IPS-NIHi7 (cell line): ENCODE results near the gene ARHGEF17.

Source experiments
- DNase-seq: peaks from one replicate; pipeline ENCODE4 v3.0.0; 2012; ENCODE audit warnings: mixed read lengths; ENCODE audit errors: extremely low spot score

The ARHGEF17 gene

GRCh38 chr11:73405146-73405510 lies 97.1 kb downstream of the ARHGEF17 start:
- DNase-seq: no peak

- DNase-seq: no peak
Observed at GRCh38 chr11:73406131-73406530, 98.1 kb downstream of the ARHGEF17 start.

DNA sequence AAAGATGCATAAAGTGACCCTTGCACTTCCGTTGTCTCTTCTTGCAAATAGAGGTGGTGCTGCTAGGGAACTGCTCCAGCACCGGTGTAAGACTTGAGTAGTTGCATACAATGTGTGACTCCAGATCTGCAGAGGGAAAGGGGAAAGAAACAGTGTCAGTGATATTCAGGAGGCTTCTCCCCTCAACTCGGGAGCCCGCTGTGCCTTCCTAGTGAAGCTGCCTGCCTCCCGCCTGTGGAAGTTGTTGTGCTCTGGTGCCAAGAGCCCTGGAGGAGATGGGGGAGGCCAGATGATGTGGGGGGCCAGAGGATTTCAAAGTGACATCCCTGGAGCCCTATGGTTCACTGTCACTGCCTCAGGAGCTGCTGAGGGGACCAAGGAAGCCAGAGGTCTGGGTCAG lies 98.5 kb downstream of the ARHGEF17 start:
- no peak for DNase-seq

- no peak for DNase-seq
Observed at GRCh38 chr11:73409431-73409830, 101.4 kb downstream of the ARHGEF17 start.

GRCh38 chr11:73410627-73411026 lies 102.6 kb downstream of the ARHGEF17 start:
- DNase-seq: no peak

GRCh38 chr11:73411031-73411430 lies 103.0 kb downstream of the ARHGEF17 start:
- DNase-seq: no peak

- no peak for DNase-seq
Observed at GRCh38 chr11:73412308-73412707, 104.2 kb downstream of the ARHGEF17 start.

DNA sequence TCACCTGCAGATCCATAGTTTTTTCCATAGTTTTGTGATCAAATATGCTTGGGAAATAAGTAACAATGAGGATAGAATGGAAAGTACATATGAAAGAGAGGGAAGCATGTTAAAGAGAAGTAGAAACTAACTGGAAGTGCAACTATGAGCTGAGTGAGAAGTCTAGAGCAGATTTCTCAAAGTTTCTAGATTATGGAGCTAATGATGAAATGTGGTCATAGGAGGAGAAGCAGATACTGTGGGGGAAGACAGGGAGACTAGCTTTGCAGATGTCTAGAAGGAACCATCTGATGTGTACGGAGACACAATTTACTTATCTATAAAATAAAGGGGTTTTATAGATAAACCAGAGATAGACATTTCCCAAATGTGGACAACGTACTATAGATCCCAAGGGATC lies 105.2 kb downstream of the ARHGEF17 start:
- no peak for DNase-seq

DNA sequence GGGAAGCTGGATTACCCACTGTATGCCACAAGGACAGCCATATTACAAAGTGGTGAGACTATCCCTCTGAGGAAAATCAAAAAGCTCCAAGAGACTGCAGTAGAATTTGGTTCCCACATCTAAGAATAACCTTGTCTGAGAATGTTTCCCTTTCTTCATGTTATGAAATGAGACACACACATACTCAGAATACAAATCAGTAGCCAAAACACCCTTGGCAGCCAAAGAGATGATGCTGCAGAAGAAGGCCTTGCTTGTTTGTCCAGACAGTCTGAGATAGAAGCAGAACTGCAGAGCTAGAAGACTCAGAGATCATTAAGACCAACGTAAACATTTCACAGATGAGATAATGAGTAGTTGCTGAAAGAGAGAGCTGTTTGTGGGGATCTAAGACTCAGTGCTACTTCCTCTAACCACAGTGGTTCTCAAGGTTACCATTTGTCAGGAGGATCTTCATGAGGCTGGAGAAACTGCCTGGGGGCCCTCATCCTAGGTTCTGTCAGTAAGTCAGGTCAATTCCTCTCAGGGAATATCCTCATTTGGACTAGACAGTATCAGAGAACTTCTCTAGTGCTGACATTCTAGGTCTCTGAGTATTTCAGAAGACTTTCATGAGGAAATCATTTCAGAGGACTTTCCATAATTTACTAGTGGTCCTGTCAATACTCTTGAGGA lies 107.0 kb downstream of the ARHGEF17 start:
- DNase-seq: no peak

DNA sequence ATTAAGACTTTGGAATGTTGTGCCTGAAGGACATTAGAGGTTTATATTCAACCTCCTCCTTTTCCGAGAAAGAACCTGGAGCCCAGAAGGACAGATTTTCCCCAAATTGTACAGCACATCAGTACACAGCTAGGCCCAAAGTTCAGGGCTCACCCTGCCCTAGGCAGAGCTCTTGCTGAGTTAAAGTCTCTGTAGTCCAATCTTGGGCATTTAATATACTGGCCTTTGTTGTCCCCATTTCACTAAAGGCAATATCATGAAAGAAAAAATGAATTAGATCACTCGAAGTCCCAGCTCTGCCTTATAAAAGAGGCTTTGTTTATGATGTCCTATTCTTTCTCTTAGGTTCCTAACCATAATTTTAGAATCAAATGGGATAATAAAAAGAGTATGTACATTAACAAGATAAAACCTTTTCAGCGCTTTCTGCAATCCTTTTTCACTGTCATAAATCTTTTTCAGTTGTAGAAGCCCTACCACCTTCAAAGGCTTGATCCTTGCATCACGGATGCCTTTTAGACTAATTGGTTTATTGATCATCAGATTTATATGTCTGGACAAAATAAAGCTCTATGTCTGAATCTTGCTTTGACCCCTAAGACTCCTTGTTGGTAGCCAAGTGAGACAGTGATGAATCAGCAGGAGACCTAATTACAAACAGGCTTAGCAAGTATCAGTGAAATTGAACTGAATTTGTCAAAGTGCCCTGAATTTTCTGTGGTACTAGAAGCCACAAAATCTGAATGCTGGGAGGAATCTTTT lies 108.0 kb downstream of the ARHGEF17 start:
- no peak for DNase-seq

- DNase-seq: no peak
Observed at GRCh38 chr11:73416786-73417185, 108.7 kb downstream of the ARHGEF17 start.
